HG03066 (cell line): Measurements from ENCODE around the gene NINJ2.

ENCODE experiments used
- ATAC-seq: cut with Tn5 transposase; IDR thresholded peaks from one replicate; pipeline ENCODE4 v1.9.1; 2021; ENCODE audit warnings: low read depth; ENCODE audit not compliant: unreplicated experiment

The NINJ2 gene

DNA sequence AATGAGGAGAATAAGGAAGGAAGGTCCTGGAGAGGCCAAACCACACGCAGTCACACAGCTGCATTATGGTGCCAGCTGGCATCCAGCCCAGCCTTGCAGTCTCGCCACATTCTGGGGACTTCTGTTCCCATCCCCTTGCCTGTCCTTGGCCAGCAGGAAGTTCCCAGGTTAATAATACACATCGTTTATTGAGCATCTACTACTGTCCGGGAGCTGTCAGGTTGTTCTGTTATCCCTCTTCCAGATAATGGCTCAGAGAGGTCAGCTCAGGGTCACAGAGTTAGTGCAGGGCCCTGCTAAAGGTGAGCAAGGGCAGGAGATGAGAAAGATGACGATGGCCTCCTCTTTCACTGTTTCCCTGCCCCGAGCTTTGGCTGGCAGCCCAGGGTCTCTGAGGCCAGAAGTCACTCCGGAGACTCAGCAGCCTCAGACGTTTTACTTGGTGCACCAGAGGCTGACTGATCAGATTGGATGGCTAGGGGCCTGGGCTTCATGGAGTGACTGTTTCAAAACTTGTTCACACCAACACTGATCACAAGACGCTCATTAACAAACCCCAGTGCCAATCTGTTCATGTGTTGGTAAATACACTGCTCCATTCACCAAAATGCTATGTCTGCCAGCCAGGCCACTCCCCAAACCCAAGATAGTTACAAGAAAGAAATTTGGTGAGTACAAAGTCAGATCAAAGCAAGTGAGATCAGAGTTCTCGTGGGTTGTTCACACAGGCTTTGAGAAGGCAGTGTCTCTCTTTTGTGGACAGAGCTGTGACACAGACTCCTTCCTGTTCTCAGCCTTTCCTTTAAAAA is 124.3 kb downstream of the NINJ2 start:
- no peak for ATAC-seq

DNA sequence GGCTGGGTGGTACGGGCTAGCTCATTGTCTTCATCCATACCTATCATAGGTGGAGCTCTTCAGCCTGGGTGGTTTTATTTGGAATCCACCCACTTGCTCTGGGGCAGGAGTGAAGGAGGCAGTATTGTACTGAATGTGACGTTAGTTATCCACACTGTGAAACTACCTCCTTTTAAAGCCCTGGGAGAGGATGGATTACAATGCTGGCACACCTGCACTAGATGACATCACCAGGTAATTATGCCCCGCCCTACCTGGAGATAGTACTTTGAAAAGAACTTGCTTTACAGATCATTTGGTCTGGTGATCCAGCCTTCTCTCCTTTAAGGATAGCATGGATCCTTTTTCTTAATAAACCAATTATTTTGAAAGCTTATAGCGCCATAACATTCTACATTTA is 125.5 kb downstream of the NINJ2 start:
- ATAC-seq, result no peak

DNA sequence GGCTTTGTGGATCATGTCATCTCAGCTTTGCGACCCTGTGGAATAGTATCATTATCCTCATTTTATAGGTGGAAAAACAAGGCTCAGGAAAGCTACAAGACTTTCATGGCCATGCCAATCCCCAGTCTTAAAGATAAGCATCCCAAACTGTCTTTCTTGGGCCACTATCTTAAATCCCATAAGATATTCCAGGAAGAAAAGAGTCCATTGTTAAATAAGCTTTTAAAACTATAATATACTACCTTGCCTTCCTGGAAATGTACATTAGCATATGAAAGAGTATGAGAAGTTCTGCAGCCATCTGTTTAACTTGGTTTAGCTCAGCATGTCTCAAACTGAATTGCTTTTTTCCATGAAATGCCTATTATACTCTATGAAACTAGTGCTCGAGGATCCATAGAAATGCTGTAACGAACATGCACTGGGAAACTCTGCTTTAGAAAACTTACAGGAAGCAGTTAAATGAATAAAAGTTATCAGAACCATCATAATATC is 126.4 kb downstream of the NINJ2 start:
- no peak for ATAC-seq

DNA sequence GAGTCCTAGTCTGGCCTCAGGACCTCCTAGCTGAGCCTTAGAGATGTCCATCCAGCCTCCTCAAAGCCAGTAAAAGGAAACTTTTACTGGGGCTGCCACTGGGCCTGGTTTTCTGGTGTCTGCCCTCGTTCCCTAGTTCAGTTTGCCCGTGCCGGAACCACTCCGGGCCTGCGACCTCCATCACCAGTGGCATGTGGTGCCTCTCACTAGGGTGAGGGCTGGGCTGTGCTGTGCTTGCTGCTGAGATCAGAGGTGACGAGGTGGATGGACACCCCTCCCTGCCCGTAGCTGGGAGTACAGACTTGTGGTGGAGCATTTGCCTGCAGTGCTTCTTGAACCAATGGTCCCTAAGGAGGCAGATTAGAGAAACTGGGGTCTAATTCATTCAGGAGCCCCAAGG is 127.8 kb downstream of the NINJ2 start:
- ATAC-seq, result no peak

DNA sequence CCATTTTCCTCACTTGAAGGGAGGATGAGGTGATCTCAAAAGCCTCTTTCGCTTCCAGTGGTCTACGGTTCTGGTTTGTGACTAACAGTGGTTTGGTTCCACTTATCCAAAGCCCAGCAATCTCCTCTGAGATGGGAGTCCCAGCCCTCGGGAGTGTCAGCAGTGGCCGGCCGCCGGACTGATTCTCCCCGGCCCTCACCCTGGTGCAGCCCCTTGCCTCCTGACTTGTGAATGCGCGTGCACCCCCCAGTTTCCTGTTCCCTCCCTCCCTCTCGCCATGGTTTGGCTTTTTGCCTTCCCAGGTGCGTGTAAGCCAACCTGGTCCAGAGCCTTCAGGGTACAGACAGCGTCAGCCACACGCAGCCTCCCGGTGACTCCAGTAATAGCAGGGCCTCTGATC is 129.0 kb downstream of the NINJ2 start:
- ATAC-seq, result no peak

DNA sequence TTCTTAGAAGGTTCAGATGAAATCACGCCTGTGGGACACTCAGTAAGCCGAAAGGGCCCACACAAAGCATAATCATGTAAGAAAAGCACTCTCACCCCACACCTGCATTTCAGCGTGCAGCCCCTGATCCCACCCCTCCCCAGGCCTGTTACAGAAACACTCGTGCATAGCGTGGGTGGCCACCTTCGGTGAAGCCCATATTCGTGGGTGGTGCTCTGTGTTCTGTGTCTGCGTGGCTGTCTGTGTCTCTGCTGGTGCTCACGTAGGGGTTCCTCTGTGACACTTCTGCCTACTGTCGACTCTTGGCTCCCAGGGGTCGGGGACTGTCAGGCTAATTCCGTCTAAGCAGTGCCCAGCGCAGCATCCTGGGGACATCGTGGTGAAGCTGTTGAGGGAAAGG is 129.5 kb downstream of the NINJ2 start:
- ATAC-seq, result no peak

DNA sequence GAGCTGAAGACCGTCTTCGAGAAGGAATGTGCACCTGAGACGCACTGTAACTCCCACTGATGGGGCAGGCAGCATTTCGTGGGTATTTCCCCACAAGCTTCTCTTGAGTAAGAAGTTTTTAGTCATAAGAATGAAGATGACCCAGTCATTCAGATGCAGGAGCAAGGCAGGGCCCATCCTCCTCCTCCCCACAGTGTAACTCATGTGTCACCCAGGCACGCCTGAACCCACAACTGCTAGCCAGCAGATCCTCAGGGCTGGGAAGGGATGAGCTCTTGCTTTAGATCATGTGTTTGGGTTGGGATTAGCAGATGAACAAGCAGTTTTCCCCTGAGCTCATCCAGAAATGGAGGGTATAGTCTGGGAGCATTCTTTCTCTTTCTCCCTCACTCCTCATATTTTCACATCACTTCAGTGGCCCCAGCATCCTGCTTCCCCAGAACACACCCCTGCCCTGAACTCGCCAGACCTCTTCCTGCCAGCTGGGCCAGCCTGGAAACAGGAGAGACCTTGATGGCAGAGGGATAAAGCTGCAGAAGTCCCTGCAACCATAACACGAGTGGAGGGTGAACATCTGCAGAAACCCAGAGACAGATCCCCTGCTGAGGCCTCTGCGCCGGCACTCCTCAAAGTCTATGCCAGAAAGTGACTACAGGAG is 130.2 kb downstream of the NINJ2 start:
- ATAC-seq, result no peak

DNA sequence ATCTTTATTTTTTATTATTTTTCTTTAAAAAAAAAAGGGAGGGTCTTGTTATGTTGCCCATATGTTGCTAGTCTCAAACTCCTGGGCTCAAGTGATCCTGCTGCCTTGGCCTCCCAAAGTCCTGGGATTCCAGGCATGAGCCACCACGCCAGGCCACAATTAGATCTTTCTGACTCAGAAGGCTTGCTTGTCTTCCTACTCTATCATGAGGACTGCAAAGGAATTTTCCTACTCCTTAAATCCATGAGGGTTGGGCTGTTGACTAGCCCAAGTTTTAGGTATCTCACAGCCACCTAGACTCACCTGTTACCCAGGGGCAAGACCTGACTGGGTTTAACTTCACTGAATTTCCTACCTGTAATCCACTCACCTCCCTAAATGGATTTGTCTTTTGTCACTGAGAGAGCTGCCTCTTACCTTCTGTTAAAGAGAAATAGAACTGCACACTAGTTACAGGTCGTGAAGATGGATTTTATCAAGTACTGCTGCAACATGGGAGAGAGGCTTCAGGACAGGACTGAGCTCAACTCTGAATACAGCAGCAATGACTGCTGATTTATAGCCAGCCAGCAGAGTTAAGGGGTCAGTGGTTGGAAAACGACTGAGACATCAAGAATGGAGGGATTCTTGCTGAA is 131.2 kb downstream of the NINJ2 start:
- no peak for ATAC-seq

DNA sequence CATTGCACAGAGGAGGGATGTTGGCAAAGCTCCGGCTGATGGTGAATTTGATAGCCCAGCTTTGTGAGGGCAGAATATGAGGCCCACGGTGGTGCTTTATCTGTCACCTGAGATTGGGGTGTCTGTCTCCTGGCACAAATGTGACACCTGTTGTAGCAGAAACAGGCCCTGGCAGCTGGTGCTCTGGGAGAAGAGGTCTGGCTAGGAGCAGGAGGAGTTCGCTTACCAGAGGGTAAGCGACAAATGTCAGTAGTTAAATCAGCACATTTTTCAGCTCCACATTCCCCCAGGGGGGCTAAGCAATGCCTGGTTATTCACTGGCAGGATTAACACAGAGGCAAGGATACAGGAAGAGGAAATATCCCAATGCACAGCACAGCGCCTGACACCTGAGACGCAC is 132.4 kb downstream of the NINJ2 start:
- no peak for ATAC-seq

DNA sequence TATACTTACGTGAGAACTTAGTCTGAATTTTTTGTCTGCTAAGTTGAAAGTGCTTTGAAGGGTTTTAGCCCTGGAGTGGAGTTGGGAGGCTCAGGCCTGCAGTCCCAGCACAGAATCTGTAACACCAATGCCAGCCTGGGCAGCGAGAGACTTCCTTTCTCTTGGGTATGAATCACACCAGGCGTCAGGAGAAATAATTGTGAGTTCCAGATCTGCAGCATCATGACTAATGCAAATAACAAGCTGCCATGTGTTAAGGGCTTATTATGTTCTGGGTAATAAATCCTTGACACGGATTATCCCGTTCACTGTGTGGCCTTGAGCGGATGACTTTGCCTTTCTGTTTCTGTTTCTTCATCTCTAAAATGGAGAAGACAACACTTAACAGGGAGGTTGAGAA is 132.9 kb downstream of the NINJ2 start:
- no peak for ATAC-seq

DNA sequence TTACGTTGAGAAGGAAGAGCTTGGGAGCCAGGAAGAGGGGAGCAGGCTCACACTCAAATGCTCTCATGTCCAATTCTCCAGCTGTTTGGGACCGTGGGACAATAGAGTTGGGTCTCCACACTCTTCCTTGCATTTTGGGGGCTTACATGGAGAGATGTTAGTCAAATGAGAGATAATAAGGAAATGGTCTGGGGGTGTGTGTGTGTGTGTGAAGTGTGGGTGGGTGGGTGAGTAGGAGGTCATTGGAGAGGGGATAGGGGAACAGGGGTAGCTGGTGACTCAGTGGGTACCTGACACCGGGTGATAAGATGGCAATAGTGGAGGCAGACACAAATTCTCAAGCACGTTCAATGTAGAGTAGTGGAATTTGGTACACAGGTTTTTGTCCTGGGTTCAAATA is 135.5 kb downstream of the NINJ2 start:
- no peak for ATAC-seq

DNA sequence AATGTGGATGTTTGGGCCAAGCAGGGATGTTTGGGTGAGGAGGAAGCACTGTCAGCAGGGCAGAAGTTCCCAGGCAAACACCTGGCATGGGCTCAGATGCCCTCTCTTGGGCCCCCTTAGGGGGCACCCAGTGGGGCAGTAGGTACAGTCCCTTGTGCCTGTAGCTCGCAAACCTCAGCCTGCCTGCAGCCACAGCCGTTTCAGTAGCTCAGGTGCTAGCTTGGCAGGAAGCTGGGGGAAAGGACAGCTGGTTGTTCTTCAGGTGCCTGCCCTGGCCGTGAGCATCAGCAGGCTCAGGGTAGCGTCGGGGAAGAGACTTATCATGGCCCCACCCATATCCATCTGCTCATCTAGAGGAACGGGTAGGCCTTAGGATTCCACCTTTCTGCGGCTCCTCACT is 136.0 kb downstream of the NINJ2 start:
- ATAC-seq, result no peak

DNA sequence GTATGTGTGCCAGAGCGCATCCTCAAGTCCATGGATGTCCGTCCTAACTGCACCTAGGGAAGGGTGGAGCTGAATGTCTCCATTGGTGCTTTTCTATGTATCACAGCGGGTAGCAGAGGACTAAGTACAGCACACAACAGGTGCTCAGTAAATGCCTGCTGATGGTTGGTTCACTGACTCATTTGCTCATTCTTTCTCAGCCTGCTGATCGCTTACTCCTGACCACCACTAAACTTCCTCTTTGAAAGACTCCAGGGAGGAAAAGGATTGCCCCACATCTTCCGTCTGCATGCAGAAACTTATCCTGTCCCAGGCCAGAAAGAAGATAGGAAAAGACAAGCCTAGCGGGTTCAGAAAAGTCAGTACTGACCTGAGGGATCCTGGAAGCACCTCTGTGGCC is 137.2 kb downstream of the NINJ2 start:
- ATAC-seq, result no peak

DNA sequence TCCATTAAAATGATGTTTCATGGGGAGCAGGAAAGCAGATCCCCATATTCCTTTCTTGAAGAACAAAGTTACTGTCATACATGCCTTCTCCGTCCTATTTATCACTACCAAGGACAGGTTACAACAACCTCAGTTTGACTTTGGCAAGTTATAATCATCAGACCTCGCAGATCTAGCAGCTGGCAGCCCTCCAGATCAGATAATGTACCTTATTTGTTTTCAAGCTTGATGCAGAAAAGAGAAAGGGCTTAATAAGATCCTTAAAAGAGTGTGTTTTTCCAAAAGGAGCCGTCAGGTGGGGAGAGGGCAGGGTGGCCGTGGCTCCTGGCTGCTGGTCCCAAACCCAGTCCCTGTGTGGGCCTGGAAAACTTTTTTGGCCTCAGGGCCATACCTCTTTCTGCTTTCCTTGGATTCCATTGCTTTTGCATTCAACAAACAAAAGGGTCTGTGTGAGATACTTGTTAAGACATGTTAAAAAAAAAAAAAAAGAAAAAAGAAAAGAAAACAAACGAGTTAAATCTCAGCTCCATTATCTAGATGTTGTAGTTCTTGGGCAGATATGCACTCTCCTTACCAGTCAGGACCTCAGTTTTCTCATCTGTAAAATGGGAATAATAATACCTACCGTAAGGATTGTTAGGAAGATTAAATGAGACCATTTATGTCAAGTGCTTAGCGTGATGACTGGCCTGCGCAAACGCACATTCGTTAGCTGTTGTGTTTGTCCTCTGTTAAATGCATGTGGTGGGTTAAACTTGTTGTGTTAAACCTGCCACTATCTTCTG is 138.9 kb downstream of the NINJ2 start:
- ATAC-seq, result no peak

DNA sequence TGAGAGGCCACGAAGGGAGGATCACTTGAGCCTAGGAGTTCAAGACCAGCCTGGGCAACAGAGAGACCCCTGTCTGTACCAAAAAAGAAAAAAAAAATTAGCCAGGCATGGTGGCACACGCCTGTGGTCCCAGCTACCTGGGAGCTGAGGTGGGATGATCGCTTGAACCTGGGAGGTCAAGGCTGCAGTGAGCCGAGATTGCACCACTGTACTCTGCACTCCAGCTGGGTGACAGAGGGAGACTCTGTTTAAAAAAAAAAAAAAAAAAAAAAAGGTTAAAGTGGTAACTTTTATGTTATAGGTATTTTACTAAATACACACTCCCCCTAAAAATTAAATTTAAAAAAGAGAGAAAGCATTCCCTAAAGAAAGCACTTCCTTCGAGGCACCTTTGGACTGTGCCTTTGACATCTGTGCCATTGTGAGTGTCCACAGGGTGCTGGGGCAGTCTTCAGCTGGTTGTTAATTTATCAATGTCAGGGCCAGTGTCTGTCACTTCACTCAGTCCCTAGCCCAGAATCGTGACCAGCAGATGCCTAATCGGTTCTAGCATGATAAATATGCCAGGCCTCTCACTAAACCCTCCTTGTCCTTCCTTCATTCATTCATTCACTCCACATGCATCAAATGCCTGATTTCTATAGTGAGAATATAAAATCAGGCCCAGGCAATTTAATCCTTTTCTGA is 140.4 kb downstream of the NINJ2 start:
- no peak for ATAC-seq

DNA sequence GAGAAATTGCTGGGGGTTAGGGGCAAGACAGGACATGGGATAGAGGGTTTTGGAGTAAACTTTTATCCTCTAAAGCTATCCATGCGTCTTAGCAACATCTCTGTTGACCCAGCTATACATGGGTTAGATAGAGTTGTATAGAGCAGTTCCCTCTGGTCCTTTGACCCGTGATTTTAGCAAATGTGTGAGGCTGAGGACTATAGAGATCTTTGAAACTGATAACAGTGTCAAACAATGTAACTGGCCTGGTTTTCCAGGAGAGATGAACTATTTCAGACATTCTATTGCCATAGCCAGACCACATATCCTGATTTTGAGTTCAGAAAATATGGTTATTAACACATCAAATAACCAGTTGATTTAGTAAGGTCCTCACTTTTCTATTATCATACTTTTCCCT is 143.1 kb downstream of the NINJ2 start:
- ATAC-seq, result no peak

DNA sequence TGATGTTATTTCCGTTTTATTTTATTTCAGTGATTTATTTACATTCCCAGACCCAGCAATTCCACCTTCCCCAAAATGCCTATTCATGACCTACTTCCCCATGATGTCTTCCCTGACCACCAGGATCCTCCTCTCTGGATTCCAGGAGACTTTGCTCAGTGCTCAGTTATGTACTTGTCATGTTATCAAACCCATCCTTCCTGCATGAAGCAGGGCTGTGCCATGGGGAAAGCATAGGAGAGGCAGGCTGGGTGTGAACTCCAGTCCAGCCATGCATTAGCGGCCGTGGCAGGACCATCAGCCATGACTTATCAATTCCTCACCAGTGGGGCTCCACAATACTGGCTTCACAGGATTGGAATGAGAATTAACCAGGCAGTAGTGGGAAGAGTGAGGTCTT is 145.7 kb downstream of the NINJ2 start:
- ATAC-seq, result no peak
